Neural cell (in vitro differentiated cells): ENCODE data around the gene B4GALT4. TPM values are rescaled to one million over a fixed set of nuclear protein-coding genes. Genes with fewer than 3 reads are reported as not detected.

Experiments used
- H2AFZ ChIP-seq: fragments of 200-600, 300-800 bp; sonication (generic), shearing (Covaris generic); 2 replicates; pipeline ENCODE4 v1.6.0; 2014; ENCODE audit warnings: low read depth, mild to moderate bottlenecking, antibody characterized with exemption, low read length, moderate library complexity
- H3F3A ChIP-seq: fragments of 200-600 bp; shearing (Covaris generic); 2 replicates; pipeline ENCODE4 v1.6.1; 2016; ENCODE audit warnings: mild to moderate bottlenecking, moderate library complexity, mixed read lengths, antibody characterized with exemption, low read length; ENCODE audit not compliant: insufficient read depth, poor library complexity, severe bottlenecking
- H3K27ac ChIP-seq: fragments of 200-600, 300-800 bp; sonication (generic), shearing (Covaris generic); 2 replicates; pipeline ENCODE4 v1.5.1; 2014; ENCODE audit warnings: mild to moderate bottlenecking, low read length, moderate library complexity
- H3K27me3 ChIP-seq: fragments of 300-800, 200-600 bp; sonication (generic), shearing (Covaris generic); 2 replicates; pipeline ENCODE4 v1.6.0; 2014; ENCODE audit warnings: mild to moderate bottlenecking, low read depth, low read length, moderate library complexity; ENCODE audit not compliant: insufficient read depth
- H3K36me3 ChIP-seq: fragments of 300-800, 200-600 bp; sonication (generic), shearing (Covaris generic); 2 replicates; pipeline ENCODE4 v1.5.1; 2014; ENCODE audit warnings: mild to moderate bottlenecking, antibody characterized with exemption, low read length, moderate library complexity; ENCODE audit not compliant: insufficient read depth
- H3K4me2 ChIP-seq: fragments of 300-800, 200-600 bp; sonication (generic), shearing (Covaris generic); 2 replicates; pipeline ENCODE4 v1.6.0; 2014; ENCODE audit warnings: mild to moderate bottlenecking, low read length
- H3K4me3 ChIP-seq: fragments of 300-800, 200-600 bp; sonication (generic), shearing (Covaris generic); 2 replicates; pipeline ENCODE4 v1.5.1; 2014; ENCODE audit warnings: mild to moderate bottlenecking, low read length, moderate library complexity
- H3K79me2 ChIP-seq: fragments of 200-600 bp; shearing (Covaris generic); replicated peaks from 2 replicates; pipeline ENCODE4 v1.6.0; 2014; ENCODE audit warnings: mild to moderate bottlenecking, low read length, moderate library complexity; ENCODE audit not compliant: insufficient read depth
- H3K9ac ChIP-seq: fragments of 300-800, 200-600 bp; sonication (generic), shearing (Covaris generic); 2 replicates; pipeline ENCODE4 v1.6.1; 2016; ENCODE audit warnings: mild to moderate bottlenecking, low read length, mixed read lengths
- H3K9me2 ChIP-seq: fragments of 200-600 bp; shearing (Covaris generic); 2 replicates; pipeline ENCODE4 v1.6.1; 2016; ENCODE audit warnings: mild to moderate bottlenecking, low read length, mixed read lengths; ENCODE audit not compliant: insufficient read depth
- H3K9me3 ChIP-seq: fragments of 200-600, 300-800 bp; sonication (generic), shearing (Covaris generic); 2 replicates; pipeline ENCODE4 v1.6.1; 2016; ENCODE audit warnings: mild to moderate bottlenecking, mixed run types, low read length, moderate library complexity, mixed read lengths
- H4K20me1 ChIP-seq: fragments of 200-600 bp; shearing (Covaris generic); 2 replicates; pipeline ENCODE4 v1.6.1; 2016; ENCODE audit warnings: mild to moderate bottlenecking, mixed run types; ENCODE audit not compliant: insufficient read depth
- EP300 ChIP-seq: fragments of 450-650 bp; conservative IDR thresholded peaks from 2 replicates; pipeline ENCODE4 v1.6.1; 2014; ENCODE audit warnings: antibody characterized with exemption, mild to moderate bottlenecking, moderate library complexity; ENCODE audit not compliant: poor library complexity, severe bottlenecking
- EZH2 ChIP-seq: fragments of 200-600, 300-800 bp; shearing (Covaris generic), sonication (generic); IDR thresholded peaks from 2 replicates; pipeline ENCODE4 v1.6.1; 2014; ENCODE audit warnings: antibody characterized with exemption, low read length, borderline replicate concordance, mild to moderate bottlenecking; ENCODE audit not compliant: insufficient read depth, poor library complexity, severe bottlenecking
- MXI1 ChIP-seq: fragments of 450-650 bp; conservative IDR thresholded peaks from 2 replicates; pipeline ENCODE4 v1.6.1; 2014; ENCODE audit warnings: antibody characterized with exemption, mild to moderate bottlenecking; ENCODE audit not compliant: poor library complexity, severe bottlenecking
- POLR2AphosphoS5 ChIP-seq: IDR thresholded peaks from 2 replicates; pipeline ENCODE4 v1.6.1; 2012
- RAD21 ChIP-seq: fragments of 450-650 bp; conservative IDR thresholded peaks from 2 replicates; pipeline ENCODE4 v1.6.1; 2014; ENCODE audit warnings: antibody characterized with exemption, mild to moderate bottlenecking, moderate library complexity
- REST ChIP-seq: IDR thresholded peaks from 2 replicates; pipeline ENCODE4 v1.6.1; 2012; ENCODE audit warnings: borderline replicate concordance
- SMC3 ChIP-seq: fragments of 450-650 bp; conservative IDR thresholded peaks from 2 replicates; pipeline ENCODE4 v1.6.1; 2014; ENCODE audit warnings: antibody characterized with exemption, mild to moderate bottlenecking, moderate library complexity; ENCODE audit not compliant: poor library complexity
- TAF1 ChIP-seq: IDR thresholded peaks from 2 replicates; pipeline ENCODE4 v1.6.1; 2012; ENCODE audit warnings: low read depth
- polyA plus RNA-seq: library from polyadenylated mRNA; depleted of rRNA; stranded (reverse); fragments of >200 nt; gene quantifications from 2 replicates; pipeline ENCODE4 v1.2.3, GENCODE V29; 2014
- TF ChIP-seq, protein P1 (sequence below): fragments of 450-650 bp; IDR thresholded peaks from 2 replicates; pipeline ENCODE4 v1.5.1; 2014; ENCODE audit warnings: antibody characterized with exemption, mild to moderate bottlenecking, moderate library complexity; ENCODE audit not compliant: poor library complexity, severe bottlenecking

Gene B4GALT4
- polyA plus RNA-seq, 1 donor from 2014 or later, result 11.8 TPM

- TF ChIP-seq MXI1, result no peak
Observed at GRCh38 chr3:119211803-119212202, 28.9 kb downstream of the B4GALT4 start (continued).

GRCh38 chr3:119211193-119211592, 29.5 kb downstream of the B4GALT4 start:
- no peaks in the 10 kb centered on the region for H3K9me2 ChIP-seq
- peaks cover 10% of the 10 kb centered on the region for H3K36me3 ChIP-seq
- no peak overlapping the region for H3K27ac ChIP-seq
- H3K79me2 ChIP-seq, result no peaks in the 10 kb centered on the region
- no peak overlapping the region for H3K9ac ChIP-seq
- H3F3A ChIP-seq, result no peaks in the 10 kb centered on the region
- H2AFZ ChIP-seq, result no peak overlapping the region
- no peak overlapping the region for H3K4me2 ChIP-seq
- H3K27me3 ChIP-seq, result no peaks in the 10 kb centered on the region
- no peaks in the 10 kb centered on the region for H3K9me3 ChIP-seq
- H4K20me1 ChIP-seq, result no peaks in the 10 kb centered on the region
- H3K4me3 ChIP-seq, result no peak overlapping the region
- TF ChIP-seq EZH2, result no peak
- TF ChIP-seq TAF1, result no peak
- no peak for TF ChIP-seq REST
- TF ChIP-seq, protein P1, sequence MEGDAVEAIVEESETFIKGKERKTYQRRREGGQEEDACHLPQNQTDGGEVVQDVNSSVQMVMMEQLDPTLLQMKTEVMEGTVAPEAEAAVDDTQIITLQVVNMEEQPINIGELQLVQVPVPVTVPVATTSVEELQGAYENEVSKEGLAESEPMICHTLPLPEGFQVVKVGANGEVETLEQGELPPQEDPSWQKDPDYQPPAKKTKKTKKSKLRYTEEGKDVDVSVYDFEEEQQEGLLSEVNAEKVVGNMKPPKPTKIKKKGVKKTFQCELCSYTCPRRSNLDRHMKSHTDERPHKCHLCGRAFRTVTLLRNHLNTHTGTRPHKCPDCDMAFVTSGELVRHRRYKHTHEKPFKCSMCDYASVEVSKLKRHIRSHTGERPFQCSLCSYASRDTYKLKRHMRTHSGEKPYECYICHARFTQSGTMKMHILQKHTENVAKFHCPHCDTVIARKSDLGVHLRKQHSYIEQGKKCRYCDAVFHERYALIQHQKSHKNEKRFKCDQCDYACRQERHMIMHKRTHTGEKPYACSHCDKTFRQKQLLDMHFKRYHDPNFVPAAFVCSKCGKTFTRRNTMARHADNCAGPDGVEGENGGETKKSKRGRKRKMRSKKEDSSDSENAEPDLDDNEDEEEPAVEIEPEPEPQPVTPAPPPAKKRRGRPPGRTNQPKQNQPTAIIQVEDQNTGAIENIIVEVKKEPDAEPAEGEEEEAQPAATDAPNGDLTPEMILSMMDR, result no peak
- no peak for TF ChIP-seq POLR2AphosphoS5

DNA sequence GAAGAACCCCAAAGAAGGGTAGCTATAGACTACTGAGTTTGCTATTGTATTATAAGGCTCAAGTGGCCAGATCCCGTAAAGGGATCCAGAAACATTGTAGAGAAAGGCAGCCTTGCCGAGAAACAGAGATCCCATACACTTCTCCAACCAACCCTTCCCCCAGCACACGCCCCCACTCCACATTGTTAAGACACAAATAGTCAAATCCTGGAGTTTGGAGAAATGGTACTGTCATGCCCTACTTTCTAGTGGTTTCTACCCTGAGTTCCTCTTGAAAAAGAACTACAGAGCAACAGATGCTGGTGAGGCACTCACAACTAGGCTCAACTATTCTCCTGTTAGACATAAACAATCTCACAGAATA, 33.2 kb downstream of the B4GALT4 start:
- Histone ChIP-seq H3F3A (no peaks in the 10 kb centered on the region), H3K4me2 (no peak overlapping the region), H2AFZ (no peak overlapping the region), H3K9me2 (no peaks in the 10 kb centered on the region), H3K36me3 (no peaks in the 10 kb centered on the region), H3K9ac (no peak overlapping the region), H4K20me1 (no peaks in the 10 kb centered on the region), H3K79me2 (no peaks in the 10 kb centered on the region), H3K9me3 (no peaks in the 10 kb centered on the region), H3K27me3 (no peaks in the 10 kb centered on the region), H3K4me3 (no peak overlapping the region), H3K27ac (no peak overlapping the region)
- TF ChIP-seq TAF1 (no peak), SMC3 (no peak), RAD21 (no peak), MXI1 (no peak), EP300 (no peak), POLR2AphosphoS5 (no peak), REST (no peak), EZH2 (no peak)
- TF ChIP-seq, protein P1, result no peak
